Right forelimb (tissue), 1 donor: ENCODE data around the gene PRR23E.

ENCODE experiments used
- DNase-seq: peaks from one replicate; pipeline ENCODE4 v3.0.0-alpha.2; 2018

PRR23E gene, protein sequence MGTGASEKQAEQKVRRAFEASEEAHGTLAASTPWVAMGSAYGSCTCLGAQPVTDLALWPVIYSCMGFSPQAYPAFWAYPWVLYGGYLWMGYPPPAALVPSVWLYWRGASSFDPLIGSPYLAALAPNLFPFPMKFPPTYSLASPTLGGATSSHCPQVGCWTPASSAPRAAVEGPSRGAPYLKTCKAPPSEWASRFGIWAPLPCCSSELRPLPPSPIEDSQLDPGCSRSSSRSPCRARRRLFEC

GRCh38 chr3:127192576-127193232, at the start of gene PRR23E:
Gene PRR23E (plus strand): TSS chr3:127193131. CDS start chr3:127196686, 3,555 bp downstream.
- no peak for DNase-seq

GRCh38 chr3:127143172-127143571, 49.8 kb upstream of the PRR23E start:
- DNase-seq, result no peak

DNA sequence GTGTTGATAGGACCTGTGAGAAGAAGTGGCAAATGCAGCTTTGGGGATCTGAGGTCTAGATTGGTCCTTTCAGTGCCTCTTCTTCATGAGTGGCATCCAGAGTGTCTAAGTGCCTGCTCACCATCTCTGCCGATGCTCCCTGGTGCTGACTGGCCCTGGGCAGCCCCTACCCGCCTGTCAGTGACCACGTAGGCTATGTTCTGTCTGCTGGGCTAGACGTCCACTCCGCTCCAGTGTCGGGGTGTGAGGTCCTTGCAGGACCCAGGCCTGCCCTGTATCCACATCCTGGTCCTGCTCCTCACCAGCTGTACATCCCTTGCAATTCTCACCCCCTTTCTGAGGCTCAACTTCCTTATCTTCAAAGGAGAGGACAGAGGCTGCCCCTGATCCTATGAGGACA, 48.3 kb upstream of the PRR23E start:
- no peak for DNase-seq

GRCh38 chr3:127145266-127145665, 47.7 kb upstream of the PRR23E start:
- DNase-seq, result no peak

- DNase-seq, result no peak
These were observed 45.5 kb upstream of the PRR23E start for GRCh38 chr3:127147291-127147885.

GRCh38 chr3:127149621-127150310, 43.2 kb upstream of the PRR23E start:
- no peak for DNase-seq

- no peak for DNase-seq
These were observed 42.2 kb upstream of the PRR23E start for GRCh38 chr3:127150513-127151250.

GRCh38 chr3:127151251-127151564, 41.7 kb upstream of the PRR23E start:
- no peak for DNase-seq

GRCh38 chr3:127151992-127152650, 40.8 kb upstream of the PRR23E start:
- no peak for DNase-seq

- no peak for DNase-seq
These were observed 40.0 kb upstream of the PRR23E start for GRCh38 chr3:127152684-127153505.

GRCh38 chr3:127153506-127153815, 39.5 kb upstream of the PRR23E start:
- DNase-seq, result no peak

GRCh38 chr3:127156338-127157050, 36.4 kb upstream of the PRR23E start:
- no peak for DNase-seq

DNA sequence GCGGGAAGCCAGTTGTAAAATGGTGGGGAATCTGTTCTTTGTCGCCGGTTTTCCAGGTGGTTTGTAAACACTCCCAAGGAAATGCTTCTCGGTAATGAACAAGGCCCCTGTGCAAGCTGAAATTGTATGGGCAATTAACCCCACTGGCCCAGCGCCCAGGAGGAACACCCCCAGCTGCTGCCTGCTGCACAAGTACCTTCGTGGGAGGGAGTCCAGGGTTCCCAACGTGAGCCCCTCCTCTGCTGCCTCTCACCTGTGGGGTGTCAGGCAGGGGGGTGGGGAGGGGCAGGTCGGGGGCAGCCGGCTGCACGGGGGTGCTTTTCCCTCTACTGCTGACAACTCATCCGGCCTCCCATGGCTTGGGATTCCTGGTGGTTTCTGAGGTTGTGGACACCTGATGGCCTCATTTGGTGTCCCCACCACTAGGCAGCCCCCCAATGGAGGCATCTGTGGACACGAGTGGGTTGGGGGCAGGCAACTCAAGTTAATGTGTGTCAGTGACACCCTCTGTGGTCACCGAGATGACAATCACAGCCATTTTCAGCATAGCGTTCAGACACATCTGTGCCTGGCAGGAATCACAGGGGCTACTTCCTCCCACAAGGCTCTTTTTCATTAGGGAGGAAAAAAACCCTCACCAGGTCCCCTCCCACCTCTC, 35.6 kb upstream of the PRR23E start:
- no peak for DNase-seq

DNA sequence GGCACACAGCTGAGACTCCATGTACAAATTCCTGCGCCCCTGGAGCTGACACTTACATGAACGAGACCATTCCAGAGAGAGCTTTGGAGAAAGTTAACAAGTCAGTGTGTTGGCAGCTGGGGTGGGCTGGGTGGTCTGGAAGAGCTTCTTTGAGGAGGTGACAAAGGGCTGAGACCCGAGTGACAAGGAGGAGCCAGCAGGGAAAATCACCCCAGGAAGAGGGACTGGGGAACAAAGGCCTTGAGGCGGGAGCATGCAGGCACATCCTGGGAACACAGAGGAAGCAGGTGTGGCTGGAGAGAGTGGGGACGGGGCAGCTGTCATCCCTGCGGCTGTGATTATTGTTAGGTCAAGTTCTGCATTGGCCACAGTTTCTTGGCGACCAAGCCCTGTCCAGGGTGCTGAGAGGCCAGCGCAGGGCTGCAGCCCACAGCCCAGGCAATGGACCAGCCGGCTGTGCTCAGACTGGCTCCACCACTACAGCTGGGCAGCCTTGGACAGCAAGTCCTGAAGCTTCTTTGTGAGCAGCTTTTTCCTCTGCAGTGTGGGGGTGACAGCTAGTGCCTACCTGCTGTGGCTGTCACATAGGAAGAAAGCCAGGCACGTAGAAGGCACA, 34.2 kb upstream of the PRR23E start:
- peak; percentile 58 for DNase-seq

DNA sequence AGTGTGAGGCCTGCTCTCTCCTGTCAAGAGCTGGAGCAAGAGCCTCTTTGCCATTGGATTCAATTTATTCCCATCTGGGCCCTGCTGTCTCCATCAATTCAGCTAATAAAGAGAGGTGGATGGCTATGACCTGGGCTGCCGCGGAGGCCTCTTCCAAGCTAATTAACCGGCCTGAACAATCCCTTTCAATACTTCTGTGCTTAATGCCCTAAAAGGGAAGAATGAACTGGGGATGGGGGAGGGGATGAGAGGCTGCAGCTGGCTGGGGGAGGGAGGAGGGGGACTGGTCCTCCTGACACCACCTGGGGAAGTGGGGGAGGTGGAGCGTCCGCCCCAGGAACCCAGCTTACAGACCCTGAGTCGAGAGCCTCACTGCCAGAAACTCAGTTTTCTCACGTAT, 33.4 kb upstream of the PRR23E start:
- no peak for DNase-seq

DNA sequence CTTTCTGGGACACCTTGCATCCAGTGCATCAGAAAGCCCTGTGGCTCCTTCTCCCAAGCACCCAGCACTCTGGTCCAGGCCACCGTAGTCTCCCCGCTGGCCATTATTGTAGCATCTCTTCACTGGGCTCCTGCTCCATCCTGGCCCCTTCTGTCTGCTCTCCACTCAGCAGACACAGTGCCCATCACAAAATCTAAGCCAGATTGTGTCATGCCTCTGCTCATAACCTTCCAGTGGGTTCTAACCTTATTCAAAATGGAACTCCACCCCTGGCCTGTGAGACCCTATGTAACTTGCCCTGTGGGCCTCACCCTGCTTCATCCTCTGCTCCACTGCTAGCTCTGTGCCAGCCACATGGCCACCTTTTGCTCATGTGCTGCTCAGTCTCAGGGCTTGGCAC, 31.7 kb upstream of the PRR23E start:
- no peak for DNase-seq

DNA sequence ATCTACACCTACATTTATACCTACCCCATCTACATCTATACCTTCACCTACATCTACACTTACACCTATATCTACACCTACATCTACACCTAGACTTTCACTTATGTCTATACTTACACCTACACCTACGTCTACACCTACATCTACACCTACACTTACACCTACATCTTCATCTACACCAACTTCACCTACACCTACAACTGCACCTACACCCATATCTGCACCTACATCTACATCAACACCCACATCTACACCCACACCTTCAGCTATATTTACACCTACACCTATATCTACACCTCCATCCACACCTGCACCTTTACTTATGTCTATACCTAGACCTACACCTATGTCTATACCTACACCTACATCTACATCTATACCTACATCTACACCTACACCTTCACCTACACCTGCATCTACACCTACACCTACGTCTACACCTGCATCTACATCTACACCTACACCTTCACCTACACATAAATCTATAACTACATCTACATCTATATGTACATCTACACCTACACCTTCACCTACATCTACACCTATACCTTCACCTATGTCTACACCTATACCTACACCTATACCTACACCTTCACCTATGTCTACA, 30.9 kb upstream of the PRR23E start:
- no peak for DNase-seq

DNA sequence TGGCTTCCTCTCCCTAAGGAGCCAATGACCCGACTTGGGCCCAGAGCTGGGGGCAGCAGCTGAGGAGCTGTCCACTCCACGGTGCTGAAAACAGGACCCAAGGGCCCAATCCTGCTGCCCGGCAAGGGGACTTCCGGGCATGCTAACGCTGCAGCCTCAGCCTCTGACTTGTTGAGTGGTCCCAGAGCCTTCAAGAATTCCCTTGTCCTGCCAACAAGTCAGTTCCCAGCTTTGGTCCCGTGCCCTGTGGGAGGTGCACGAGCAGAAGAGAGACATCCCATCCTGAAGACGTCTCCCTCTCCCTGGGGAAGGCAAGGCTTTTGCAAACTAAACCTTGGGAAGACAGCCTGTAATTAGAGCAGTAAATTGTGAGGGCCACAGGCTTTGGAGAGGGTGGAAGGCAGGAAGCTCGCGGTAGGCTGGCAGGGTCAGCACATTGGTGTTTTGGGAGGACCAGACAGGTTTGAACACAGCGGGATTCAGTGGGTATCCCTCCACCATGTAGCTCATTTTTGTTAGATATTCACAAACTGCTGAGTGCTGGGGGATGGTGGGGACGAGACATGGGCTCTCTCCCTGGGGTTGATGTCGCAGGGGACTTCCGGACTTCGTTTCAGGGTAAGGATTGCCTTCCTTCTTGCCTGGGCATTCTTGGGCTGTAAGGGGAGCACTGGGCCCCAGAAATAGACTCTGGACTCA, 29.8 kb upstream of the PRR23E start:
- DNase-seq, result no peak

DNA sequence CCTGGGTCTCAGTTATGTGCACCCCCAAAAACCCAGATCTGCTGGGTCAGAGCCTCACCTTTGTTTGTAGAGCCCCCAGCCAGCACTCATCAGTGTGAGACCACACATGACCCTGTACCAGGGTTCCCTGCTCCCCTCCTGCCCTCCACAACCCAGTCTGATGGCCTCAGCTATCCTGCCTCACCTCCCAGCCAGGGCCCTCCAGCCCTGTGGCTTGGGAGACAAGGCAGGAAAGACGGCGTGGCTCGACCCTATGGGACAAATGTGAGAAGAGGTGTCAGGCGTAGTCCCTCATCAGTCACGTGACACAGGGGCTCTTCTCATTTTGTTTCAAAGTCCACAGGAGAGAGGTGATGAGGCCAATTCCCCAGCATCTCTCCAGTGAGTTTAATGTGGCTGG, 28.3 kb upstream of the PRR23E start:
- DNase-seq, result no peak
